ENCODE results near the gene SEMA3F. TPM values are rescaled to one million over a fixed set of nuclear protein-coding genes. Genes with fewer than 3 reads are reported as not detected.

SEMA3F gene
- total RNA-seq, 3 donors from 2014 or later (not counting 1 experiment from before 2014, with no cell fraction given): 0.16 to 1.1 (median 0.78) TPM

GRCh38 chr3:50215529-50215928 is 60.4 kb downstream of the SEMA3F start:
- Histone ChIP-seq H3K27ac (ENCODE audit: low read length) (no peak overlapping the region), H3K4me1 (ENCODE audit: control insufficient read depth, insufficient read depth, low read length) (no peaks in the 10 kb centered on the region), H3K36me3 (ENCODE audit: control insufficient read depth, insufficient read depth, low read length) (no peaks in the 10 kb centered on the region), H3K4me3 (ENCODE audit: low read length) (no peak overlapping the region), H3K27me3 (ENCODE audit: control insufficient read depth, insufficient read depth, low read length) (no peaks in the 10 kb centered on the region), H3K9me3 (ENCODE audit: control insufficient read depth, insufficient read depth, low read length) (no peaks in the 10 kb centered on the region)
- ATAC-seq: no peak
- H3K9me3 Mint-ChIP-seq: no peaks in the 10 kb centered on the region
- 97% methylated on average over 5 of the region's 9 CpGs for WGBS (ENCODE audit: insufficient coverage)
- no peak overlapping the region for H3K27ac Mint-ChIP-seq
- DNase-seq: no peak
- intact Hi-C loops (cut with micrococcal nuclease): no loop called here
- TF ChIP-seq, protein P1, sequence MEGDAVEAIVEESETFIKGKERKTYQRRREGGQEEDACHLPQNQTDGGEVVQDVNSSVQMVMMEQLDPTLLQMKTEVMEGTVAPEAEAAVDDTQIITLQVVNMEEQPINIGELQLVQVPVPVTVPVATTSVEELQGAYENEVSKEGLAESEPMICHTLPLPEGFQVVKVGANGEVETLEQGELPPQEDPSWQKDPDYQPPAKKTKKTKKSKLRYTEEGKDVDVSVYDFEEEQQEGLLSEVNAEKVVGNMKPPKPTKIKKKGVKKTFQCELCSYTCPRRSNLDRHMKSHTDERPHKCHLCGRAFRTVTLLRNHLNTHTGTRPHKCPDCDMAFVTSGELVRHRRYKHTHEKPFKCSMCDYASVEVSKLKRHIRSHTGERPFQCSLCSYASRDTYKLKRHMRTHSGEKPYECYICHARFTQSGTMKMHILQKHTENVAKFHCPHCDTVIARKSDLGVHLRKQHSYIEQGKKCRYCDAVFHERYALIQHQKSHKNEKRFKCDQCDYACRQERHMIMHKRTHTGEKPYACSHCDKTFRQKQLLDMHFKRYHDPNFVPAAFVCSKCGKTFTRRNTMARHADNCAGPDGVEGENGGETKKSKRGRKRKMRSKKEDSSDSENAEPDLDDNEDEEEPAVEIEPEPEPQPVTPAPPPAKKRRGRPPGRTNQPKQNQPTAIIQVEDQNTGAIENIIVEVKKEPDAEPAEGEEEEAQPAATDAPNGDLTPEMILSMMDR (IDR thresholded peaks at IDR 0.05): no peak
- H3K27me3 Mint-ChIP-seq (ENCODE audit: low read depth in 2 of 2): no peaks in the 10 kb centered on the region
- no peak overlapping the region for H3K4me3 Mint-ChIP-seq
- no peaks in the 10 kb centered on the region for H3K36me3 Mint-ChIP-seq
- no peaks in the 10 kb centered on the region for H3K4me1 Mint-ChIP-seq

DNA sequence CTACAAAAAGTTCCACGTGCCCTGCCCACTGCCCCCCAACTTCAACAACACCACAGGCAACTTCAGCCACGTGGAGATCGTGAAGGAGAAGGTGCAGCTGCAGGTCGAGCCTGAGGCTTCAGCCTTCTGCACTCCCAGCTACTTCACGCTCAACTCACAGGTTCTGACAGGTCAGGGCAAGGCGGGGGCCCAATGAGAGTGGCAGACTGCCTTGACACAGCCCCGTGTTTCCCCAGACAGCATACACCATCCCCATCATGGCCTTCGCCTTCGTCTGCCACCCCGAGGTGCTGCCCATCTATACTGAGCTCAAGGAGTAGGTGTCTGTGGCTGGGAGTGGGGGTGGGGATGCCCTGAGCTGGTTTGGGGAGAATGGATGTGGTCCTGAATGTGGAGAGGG is 62.6 kb downstream of the SEMA3F start:
- Histone ChIP-seq H3K4me3 (ENCODE audit: low read length) (no peak overlapping the region), H3K9me3 (ENCODE audit: control insufficient read depth, insufficient read depth, low read length) (no peaks in the 10 kb centered on the region), H3K27ac (ENCODE audit: low read length) (no peak overlapping the region), H3K27me3 (ENCODE audit: control insufficient read depth, insufficient read depth, low read length) (no peaks in the 10 kb centered on the region), H3K36me3 (ENCODE audit: control insufficient read depth, insufficient read depth, low read length) (no peaks in the 10 kb centered on the region), H3K4me1 (ENCODE audit: control insufficient read depth, insufficient read depth, low read length) (peaks cover 3% of the 10 kb centered on the region)
- H3K4me1 Mint-ChIP-seq: no peaks in the 10 kb centered on the region
- 80% methylated on average over 9 of the region's 10 CpGs for WGBS (ENCODE audit: insufficient coverage)
- DNase-seq (no peak), ATAC-seq (no peak)
- intact Hi-C loops (cut with micrococcal nuclease): no loop called here
- no peak overlapping the region for H3K4me3 Mint-ChIP-seq
- TF ChIP-seq, protein P1 (IDR thresholded peaks at IDR 0.05): no peak
- no peak overlapping the region for H3K27ac Mint-ChIP-seq
- no peaks in the 10 kb centered on the region for H3K36me3 Mint-ChIP-seq
- H3K9me3 Mint-ChIP-seq: no peaks in the 10 kb centered on the region
- no peaks in the 10 kb centered on the region for H3K27me3 Mint-ChIP-seq (ENCODE audit: low read depth in 2 of 2)

DNA sequence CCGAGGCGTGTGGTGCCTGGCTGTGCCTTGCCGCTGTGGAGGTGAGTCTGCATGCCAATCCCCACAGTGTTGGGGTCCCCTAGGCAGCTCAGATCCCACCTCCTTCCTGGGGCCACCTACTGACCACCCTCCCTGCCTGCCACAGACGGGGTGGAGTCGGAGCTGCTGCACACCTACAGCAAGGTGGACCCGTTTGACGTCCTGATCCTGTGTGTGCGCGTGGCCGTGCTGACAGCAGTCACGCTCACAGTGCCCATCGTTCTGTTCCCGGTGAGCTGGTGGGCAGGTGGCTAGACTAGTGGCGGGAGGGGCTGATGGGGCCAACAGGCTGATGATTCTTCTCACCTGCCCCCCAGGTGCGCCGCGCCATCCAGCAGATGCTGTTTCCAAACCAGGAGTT is 63.3 kb downstream of the SEMA3F start:
- H3K4me1 ChIP-seq (ENCODE audit: control insufficient read depth, insufficient read depth, low read length): peaks cover 3% of the 10 kb centered on the region
- DNase-seq: no peak
- no peak overlapping the region for H3K27ac ChIP-seq (ENCODE audit: low read length)
- no peaks in the 10 kb centered on the region for H3K36me3 Mint-ChIP-seq
- no peaks in the 10 kb centered on the region for H3K9me3 ChIP-seq (ENCODE audit: control insufficient read depth, insufficient read depth, low read length)
- H3K36me3 ChIP-seq (ENCODE audit: control insufficient read depth, insufficient read depth, low read length): no peaks in the 10 kb centered on the region
- no peak overlapping the region for H3K4me3 ChIP-seq (ENCODE audit: low read length)
- H3K9me3 Mint-ChIP-seq: no peaks in the 10 kb centered on the region
- 95% methylated on average over 17 of the region's 17 CpGs for WGBS (ENCODE audit: insufficient coverage)
- H3K4me3 Mint-ChIP-seq: no peak overlapping the region
- intact Hi-C loops (cut with micrococcal nuclease): no loop called here
- H3K27me3 Mint-ChIP-seq (ENCODE audit: low read depth in 2 of 2): no peaks in the 10 kb centered on the region
- no peak overlapping the region for H3K27ac Mint-ChIP-seq
- no peak for ATAC-seq
- TF ChIP-seq, protein P1 (IDR thresholded peaks at IDR 0.05): no peak
- no peaks in the 10 kb centered on the region for H3K27me3 ChIP-seq (ENCODE audit: control insufficient read depth, insufficient read depth, low read length)
- no peaks in the 10 kb centered on the region for H3K4me1 Mint-ChIP-seq

GRCh38 chr3:50219285-50219684 is 64.2 kb downstream of the SEMA3F start:
- H3K4me1 ChIP-seq (ENCODE audit: control insufficient read depth, insufficient read depth, low read length): peaks cover 3% of the 10 kb centered on the region
- Mint-ChIP-seq H3K4me3 (no peak overlapping the region), H3K4me1 (no peaks in the 10 kb centered on the region), H3K36me3 (no peaks in the 10 kb centered on the region), H3K9me3 (no peaks in the 10 kb centered on the region), H3K27me3 (ENCODE audit: low read depth in 2 of 2) (peaks cover 0 to 4% of the 10 kb centered on the region in 2 donors), H3K27ac (no peak overlapping the region)
- H3K36me3 ChIP-seq (ENCODE audit: control insufficient read depth, insufficient read depth, low read length): no peaks in the 10 kb centered on the region
- intact Hi-C loops (cut with micrococcal nuclease): no loop called here
- DNase-seq: no peak
- H3K4me3 ChIP-seq (ENCODE audit: low read length): no peak overlapping the region
- H3K27ac ChIP-seq (ENCODE audit: low read length): no peak overlapping the region
- TF ChIP-seq, protein P1 (IDR thresholded peaks at IDR 0.05): no peak
- no peaks in the 10 kb centered on the region for H3K27me3 ChIP-seq (ENCODE audit: control insufficient read depth, insufficient read depth, low read length)
- 91% methylated on average over 5 of the region's 5 CpGs for WGBS (ENCODE audit: insufficient coverage)
- no peak for ATAC-seq
- H3K9me3 ChIP-seq (ENCODE audit: control insufficient read depth, insufficient read depth, low read length): no peaks in the 10 kb centered on the region

All from natural killer cell (primary cell).